Measurements from ENCODE around the gene GTF2E1. TPM values are rescaled to one million over a fixed set of nuclear protein-coding genes. Genes with fewer than 3 reads are reported as not detected.
"Not testable (repeated sequence)": the region's sequence is repeated elsewhere in the genome, so short reads cannot be mapped to it uniquely, and the experiment has no call there.

The GTF2E1 gene
- total RNA-seq, 1 donor from 2014 or later, result 34.3 TPM

GRCh38 chr3:120753810-120754209, 11.3 kb downstream of the GTF2E1 start:
- Mint-ChIP-seq H3K4me3 (no peak overlapping the region), H3K9me3 (peaks cover 3% of the 10 kb centered on the region), H3K27ac (ENCODE audit: unreplicated experiment) (no peak overlapping the region), H3K4me1 (no peaks in the 10 kb centered on the region), H3K27me3 (ENCODE audit: low read depth) (no peaks in the 10 kb centered on the region), H3K36me3 (ENCODE audit: low read depth) (peaks cover 20% of the 10 kb centered on the region)
- DNase-seq (ENCODE audit: low read depth, low spot score), result no peak
- TF ChIP-seq CTCF (conservative IDR thresholded peaks at IDR 0.05), result no peak

- Mint-ChIP-seq H3K27ac (ENCODE audit: unreplicated experiment) (no peak overlapping the region), H3K4me1 (no peaks in the 10 kb centered on the region), H3K27me3 (ENCODE audit: low read depth) (no peaks in the 10 kb centered on the region), H3K9me3 (peaks cover 5% of the 10 kb centered on the region), H3K4me3 (no peak overlapping the region), H3K36me3 (ENCODE audit: low read depth) (peaks cover 27% of the 10 kb centered on the region)
- no peak for DNase-seq (ENCODE audit: low read depth, low spot score)
- no peak for TF ChIP-seq CTCF (conservative IDR thresholded peaks at IDR 0.05)
Measured at GRCh38 chr3:120756061-120756460, 13.5 kb downstream of the GTF2E1 start.

- not testable (repeated sequence) for H3K4me3 Mint-ChIP-seq; H3K9me3 Mint-ChIP-seq; H3K27me3 Mint-ChIP-seq (ENCODE audit: low read depth); H3K4me1 Mint-ChIP-seq; DNase-seq (ENCODE audit: low read depth, low spot score); H3K27ac Mint-ChIP-seq (ENCODE audit: unreplicated experiment)
- H3K36me3 Mint-ChIP-seq (ENCODE audit: low read depth), result peaks cover 30% of the 10 kb centered on the region
Measured at GRCh38 chr3:120758551-120758950, 16.0 kb downstream of the GTF2E1 start.

GRCh38 chr3:120762615-120763014, 20.1 kb downstream of the GTF2E1 start:
- Mint-ChIP-seq H3K27me3 (ENCODE audit: low read depth) (no peaks in the 10 kb centered on the region), H3K9me3 (peaks cover 2% of the 10 kb centered on the region), H3K36me3 (ENCODE audit: low read depth) (peaks cover 20% of the 10 kb centered on the region), H3K27ac (ENCODE audit: unreplicated experiment) (no peak overlapping the region), H3K4me1 (peaks cover 14% of the 10 kb centered on the region), H3K4me3 (no peak overlapping the region)
- TF ChIP-seq CTCF (conservative IDR thresholded peaks at IDR 0.05), result no peak
- no peak for DNase-seq (ENCODE audit: low read depth, low spot score)

GRCh38 chr3:120763601-120764000, 21.1 kb downstream of the GTF2E1 start:
- TF ChIP-seq CTCF (conservative IDR thresholded peaks at IDR 0.05), result no peak
- Mint-ChIP-seq H3K4me3 (no peak overlapping the region), H3K4me1 (peaks cover 14% of the 10 kb centered on the region), H3K9me3 (peaks cover 2% of the 10 kb centered on the region), H3K27me3 (ENCODE audit: low read depth) (no peaks in the 10 kb centered on the region), H3K27ac (ENCODE audit: unreplicated experiment) (no peak overlapping the region), H3K36me3 (ENCODE audit: low read depth) (peaks cover 17% of the 10 kb centered on the region)
- no peak for DNase-seq (ENCODE audit: low read depth, low spot score)

GRCh38 chr3:120764206-120764605, 21.7 kb downstream of the GTF2E1 start:
- Mint-ChIP-seq H3K36me3 (ENCODE audit: low read depth) (peaks cover 12% of the 10 kb centered on the region), H3K4me3 (no peak overlapping the region), H3K9me3 (no peaks in the 10 kb centered on the region), H3K27ac (ENCODE audit: unreplicated experiment) (no peak overlapping the region), H3K27me3 (ENCODE audit: low read depth) (no peaks in the 10 kb centered on the region), H3K4me1 (peaks cover 14% of the 10 kb centered on the region)
- TF ChIP-seq CTCF (conservative IDR thresholded peaks at IDR 0.05), result no peak
- no peak for DNase-seq (ENCODE audit: low read depth, low spot score)

Data from neural crest cell (in vitro differentiated cells).